DMS79 (cell line): ENCODE results near the gene NCAPD2.
"Not testable (repeated sequence)": the region's sequence is repeated elsewhere in the genome, so short reads cannot be mapped to it uniquely, and the experiment has no call there.

ENCODE experiments used
- DNase-seq: peaks from one replicate; lab custom pipeline; 2025; lab: John Stamatoyannopoulos, UW

The NCAPD2 gene

GRCh38 chr12:6549684-6550151, 55.8 kb downstream of the NCAPD2 start:
- DNase-seq: no peak

DNA sequence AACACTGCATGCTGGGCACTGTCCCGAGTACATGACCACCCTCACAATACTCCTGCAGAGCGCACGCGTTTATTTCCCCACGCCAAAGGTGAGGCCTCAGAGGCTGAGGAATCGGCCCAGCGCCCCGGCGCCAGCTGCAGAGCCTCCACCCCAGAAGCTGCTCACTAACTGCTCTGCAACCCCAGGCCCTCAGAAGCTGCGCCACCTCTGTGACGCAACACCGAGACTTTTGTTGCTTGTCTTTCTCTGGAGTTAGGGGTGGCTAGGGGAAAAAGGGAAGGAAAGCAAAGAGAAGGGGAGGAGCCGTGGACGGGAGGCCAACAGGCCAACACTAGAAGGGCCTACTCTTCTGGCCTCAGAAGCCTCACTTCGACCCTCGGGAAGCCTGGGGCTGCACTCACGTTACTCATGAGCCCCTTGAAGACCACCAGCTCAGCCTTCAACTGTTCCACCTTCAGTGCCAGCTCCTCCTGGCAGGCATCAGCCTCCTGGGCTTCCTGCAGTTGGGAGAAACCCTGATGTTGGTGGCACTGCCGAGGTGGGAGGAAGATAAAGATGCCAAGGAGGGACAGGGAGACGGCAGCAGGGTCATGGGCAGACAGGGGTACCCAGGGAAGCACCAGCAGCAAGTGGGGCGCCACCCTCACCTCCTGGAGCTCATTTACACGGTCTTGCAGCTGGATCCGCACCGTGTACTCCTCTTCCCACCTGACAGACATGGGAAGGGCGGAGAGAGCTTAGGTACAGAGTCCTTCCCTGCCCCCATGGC, 56.6 kb downstream of the NCAPD2 start:
- no peak for DNase-seq

DNA sequence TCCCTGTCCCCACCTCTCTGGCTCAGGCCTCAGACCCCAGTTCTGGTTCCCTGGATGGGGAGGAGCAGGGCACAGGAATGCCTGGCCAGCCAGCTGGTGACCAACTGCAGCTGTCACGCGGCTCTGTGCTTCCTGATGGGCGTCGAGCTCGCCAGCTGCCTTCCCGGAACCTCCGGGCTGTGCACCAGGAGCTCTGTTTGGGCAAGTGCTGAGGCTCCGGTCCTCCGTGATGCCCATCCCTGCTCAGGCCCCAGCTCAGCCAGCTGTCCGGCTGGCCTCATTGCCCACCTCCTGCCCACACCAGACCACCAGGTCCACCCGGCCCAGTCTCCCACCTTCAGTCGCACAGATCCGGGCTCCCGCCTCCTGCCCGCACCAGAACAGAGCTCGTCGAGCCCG, 57.2 kb downstream of the NCAPD2 start:
- DNase-seq: no peak

GRCh38 chr12:6551496-6552139, 57.7 kb downstream of the NCAPD2 start:
- DNase-seq: no peak

DNA sequence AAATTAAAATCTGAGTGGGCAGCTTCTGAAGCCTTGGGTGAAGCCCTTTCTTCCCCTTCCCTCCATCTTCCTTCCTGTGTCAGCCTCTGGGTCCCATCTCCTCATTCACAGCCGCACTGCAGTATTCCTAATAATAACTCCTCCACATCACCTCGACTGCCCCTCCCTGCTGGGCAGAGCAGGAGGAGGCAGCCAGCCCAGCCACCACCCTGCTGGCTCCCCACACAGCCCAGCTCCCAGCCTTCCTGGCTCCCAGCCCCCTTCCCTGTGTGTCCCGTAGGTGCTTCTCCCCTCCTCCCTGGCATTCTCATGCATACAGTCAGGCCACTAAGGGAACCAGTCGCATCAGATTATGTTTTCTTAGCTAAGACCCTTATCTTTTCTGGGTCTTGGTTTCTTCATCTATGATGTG, 58.2 kb downstream of the NCAPD2 start:
- no peak for DNase-seq

- DNase-seq: peak; percentile 65
Observed at GRCh38 chr12:6553051-6553868, 59.4 kb downstream of the NCAPD2 start.

DNA sequence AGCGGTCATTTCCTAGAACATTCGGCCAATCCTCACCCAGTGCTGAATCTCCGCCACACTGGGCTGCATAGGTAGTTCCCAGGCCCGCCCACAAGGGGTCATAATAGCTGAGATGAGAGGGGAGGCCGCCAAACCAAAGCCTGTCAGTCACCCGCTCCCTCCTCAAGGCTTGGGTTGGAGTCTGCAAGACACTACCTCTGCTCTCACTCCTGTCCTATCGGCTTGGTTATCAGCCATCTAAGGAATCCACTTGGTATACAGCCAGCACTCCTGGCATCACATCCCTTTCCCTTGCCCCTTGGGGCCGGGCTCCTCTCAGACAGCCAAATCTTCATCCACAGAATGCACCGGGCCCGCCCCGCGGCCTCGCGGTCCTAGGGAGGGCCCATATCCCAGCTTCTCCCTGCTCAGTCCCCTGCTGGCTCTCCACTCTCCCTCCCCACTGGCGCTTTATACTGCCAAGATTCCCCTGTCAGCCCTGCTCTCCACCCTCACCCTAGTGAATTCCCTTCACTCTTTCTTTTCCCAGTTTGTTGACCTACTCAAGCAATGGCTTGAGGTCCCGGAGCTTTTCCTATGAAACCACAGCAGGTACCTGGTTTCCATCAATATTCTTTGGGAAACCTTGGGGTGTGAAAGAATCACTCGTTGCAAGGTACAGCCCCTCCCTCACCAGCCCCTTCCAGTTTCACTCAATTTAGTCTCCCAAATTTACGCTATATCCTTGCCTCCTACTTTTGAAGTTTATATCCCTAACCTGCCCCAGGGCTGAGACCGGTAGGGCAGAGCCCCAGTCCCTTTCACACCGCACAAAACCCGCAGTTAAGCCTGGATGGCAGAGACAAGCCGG, 60.5 kb downstream of the NCAPD2 start:
- DNase-seq: peak; percentile 51

- DNase-seq: no peak
Observed at GRCh38 chr12:6555018-6555691, 61.3 kb downstream of the NCAPD2 start.

DNA sequence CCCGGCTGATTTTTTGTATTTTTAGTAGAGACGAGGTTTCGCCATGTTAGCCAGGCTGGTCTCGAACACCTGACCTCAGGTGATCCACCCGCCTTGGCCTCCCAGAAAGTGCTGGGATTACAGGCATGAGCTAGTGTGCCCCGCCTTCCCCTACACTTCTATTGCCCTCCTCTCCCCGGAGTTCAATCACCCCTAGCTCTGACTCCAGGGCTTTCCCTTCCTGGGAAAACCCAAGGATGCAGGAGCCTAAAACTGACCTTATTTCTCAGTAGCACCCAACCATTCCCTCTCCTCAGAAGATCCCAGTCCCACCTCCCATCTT, 62.6 kb downstream of the NCAPD2 start:
- DNase-seq: not testable (repeated sequence)

- no peak for DNase-seq
Observed at GRCh38 chr12:6556857-6557256, 63.0 kb downstream of the NCAPD2 start.

- not testable (repeated sequence) for DNase-seq
Observed at GRCh38 chr12:6558014-6558760, 64.3 kb downstream of the NCAPD2 start.

DNA sequence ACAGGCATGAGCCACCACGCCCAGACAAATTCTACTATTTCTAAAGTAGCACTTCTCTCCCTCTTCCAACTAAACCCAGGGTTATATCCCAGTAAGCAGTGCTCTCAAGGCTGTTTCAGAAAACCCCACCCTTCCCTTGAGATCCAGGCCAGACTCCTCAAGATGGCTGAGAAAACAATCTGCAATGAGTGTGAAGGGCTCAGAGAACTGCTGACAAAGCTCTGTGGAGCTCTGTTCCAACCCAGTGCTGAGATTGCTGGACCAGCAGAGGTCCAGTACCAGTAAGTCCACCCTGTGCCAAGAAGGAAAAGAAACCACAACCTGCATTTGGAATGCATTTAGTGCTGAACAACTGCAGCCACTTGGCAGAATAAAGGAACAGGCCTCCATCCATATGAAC, 65.6 kb downstream of the NCAPD2 start:
- peak; percentile 90 for DNase-seq

- DNase-seq: no peak
Observed at GRCh38 chr12:6560501-6561205, 66.8 kb downstream of the NCAPD2 start.

DNA sequence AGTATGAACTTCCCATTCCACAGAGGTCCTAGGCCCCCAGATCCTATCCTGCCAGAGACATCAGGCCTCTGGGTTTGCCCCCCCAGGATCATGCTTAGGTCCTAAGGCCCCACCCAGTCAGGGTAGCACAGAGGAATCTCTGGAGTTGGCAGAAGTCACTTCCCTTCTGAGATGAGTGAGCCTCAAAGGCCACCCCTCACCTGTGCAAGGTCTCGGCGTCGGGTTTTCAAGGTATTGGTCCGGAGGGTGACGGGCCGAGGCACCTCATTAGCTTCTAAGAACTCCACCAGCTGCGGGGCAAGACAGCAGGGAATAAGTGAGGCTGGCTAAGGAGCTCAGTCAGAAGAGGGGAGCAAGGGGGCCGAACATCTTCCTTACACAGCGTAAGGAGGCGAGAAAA, 69.0 kb downstream of the NCAPD2 start:
- no peak for DNase-seq

DNA sequence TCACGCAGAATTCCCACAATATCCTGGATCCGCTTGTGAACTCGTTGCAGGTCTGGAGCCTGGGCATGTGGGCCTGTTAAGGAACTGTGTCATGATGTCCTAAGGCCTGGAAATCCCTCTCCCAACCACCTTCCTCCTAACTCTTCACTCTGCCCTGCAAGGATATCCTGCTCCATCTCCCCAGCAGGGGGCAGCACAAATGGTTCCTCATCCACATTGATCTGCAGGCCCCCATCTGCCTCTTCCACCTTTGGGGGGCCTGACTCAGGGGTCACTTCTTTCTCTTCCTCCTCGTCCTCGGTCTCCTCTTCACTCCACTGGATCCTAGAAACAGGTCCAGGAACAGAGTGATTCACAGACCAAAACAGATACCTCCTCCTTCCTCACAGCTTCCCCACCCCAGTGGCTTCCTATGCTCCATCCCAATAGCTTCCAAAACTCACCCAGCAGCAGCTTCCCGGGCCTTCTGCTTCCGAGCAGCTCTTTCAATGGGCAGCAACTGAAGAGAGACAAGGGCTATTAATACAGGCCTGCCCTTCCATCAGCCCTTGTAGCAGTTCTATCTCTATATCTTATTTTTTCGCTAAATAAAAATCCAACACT, 69.6 kb downstream of the NCAPD2 start:
- DNase-seq: no peak

GRCh38 chr12:6567112-6567670, 73.3 kb downstream of the NCAPD2 start:
- DNase-seq: no peak

GRCh38 chr12:6569312-6569711, 75.4 kb downstream of the NCAPD2 start:
- DNase-seq: no peak

GRCh38 chr12:6569786-6570185, 75.9 kb downstream of the NCAPD2 start:
- no peak for DNase-seq

- no peak for DNase-seq
Observed at GRCh38 chr12:6570264-6570887, 76.5 kb downstream of the NCAPD2 start.
